Measurements from ENCODE around the gene FBXO17.
"Not testable (repeated sequence)": the region's sequence is repeated elsewhere in the genome, so short reads cannot be mapped to it uniquely, and the experiment has no call there.

The FBXO17 gene

DNA sequence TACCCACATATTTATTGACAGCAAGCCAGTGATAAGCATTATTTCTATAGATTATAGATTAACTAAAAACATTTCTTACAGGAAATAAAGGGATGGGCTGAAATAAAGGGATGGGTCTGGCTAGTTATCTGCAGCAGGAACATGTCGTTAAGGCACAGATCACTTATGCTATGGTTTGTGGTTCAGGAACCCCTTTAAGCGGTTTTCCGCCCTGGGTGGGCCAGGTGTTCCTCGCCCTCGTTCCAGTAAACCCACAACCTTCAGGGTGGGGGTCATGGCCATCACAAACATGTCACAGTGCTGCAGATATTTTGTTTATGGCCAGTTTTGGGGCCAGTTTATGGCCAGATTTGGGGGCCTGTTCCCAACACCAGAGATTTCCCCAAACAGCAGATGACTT lies 34.1 kb downstream of the FBXO17 start:
- not testable (repeated sequence) for DNase-seq

- no peak for DNase-seq
Measured at GRCh38 chr19:38939957-38940356, 35.6 kb downstream of the FBXO17 start.

GRCh38 chr19:38933544-38933943 lies 42.0 kb downstream of the FBXO17 start:
- no peak for DNase-seq

DNA sequence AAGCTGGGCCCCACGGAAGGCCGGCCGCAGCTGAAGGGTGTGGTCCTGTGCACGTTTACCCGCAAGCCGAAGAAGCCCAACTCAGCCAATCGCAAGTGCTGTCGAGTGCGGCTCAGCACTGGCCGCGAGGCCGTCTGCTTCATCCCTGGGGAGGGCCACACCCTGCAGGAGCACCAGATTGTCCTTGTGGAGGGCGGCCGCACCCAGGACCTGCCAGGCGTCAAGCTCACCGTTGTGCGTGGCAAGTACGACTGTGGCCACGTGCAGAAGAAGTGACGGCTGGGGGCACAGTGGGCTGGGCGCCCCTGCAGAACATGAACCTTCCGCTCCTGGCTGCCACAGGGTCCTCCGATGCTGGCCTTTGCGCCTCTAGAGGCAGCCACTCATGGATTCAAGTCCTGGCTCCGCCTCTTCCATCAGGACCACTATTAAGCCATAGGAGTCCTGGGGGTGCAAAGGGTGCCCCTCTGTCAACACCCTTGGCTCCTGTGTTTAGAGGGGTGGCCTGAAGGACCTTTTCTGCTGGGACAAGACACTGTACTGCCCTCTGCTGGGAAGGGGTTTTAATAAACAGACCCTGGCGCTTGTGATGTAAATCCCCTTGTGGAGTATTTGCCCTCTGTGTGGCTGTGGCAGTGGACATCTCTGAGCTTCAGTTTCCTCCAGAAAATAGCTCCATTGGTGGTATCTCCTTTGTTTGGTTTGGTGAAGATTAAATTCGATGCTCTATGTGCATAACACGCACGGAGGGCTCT lies 42.9 kb downstream of the FBXO17 start:
- peak; percentile 39 for DNase-seq

DNA sequence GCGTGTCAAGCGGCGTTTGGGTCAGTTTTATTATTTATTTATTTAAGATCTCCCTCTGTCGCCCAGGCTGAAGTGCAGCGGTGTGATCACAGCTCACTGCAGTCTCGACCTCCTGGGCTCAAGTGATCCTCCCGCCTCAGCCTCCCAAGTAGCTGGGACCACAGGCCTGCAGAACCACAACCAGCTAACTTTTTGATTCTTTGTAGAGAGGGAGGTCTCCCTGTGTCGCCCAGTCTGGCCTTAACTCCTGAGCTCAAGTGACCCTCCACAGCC lies 44.1 kb downstream of the FBXO17 start:
- DNase-seq = no peak

- peak; percentile 100 for DNase-seq
Measured at GRCh38 chr19:38930776-38931520, 44.6 kb downstream of the FBXO17 start, which contains the start of gene MRPS12. TSS of gene MRPS12 (plus strand) at chr19:38930944. CDS start at chr19:38931295, 351 bp downstream.

GRCh38 chr19:38929929-38930775 lies 45.4 kb downstream of the FBXO17 start, which contains the start of gene SARS2:
TSS of gene SARS2 (minus strand) at chr19:38930763. CDS start at chr19:38930736, 27 bp downstream.
- peak; percentile 100 for DNase-seq

GRCh38 chr19:38928391-38929001 lies 47.0 kb downstream of the FBXO17 start:
- DNase-seq = no peak

DNA sequence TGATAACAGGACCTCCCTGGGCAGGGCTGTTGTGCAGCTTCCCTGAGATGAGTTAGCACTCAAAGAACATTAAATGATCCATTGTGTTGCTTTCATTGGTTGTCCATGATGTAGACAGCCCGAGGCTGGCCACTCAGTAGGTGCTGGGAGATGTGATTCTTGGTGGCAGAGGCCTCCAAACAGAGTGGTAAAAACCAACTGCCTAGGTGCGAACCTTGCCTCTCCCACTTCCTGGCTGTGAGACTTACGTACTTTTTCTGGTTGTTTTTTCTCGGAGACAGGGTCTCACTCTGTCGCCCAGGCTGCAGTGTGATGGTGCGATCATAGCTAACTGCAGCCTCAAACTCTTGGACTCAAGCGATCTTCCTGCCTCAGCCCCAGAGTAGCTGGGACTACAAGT lies 51.2 kb downstream of the FBXO17 start:
- DNase-seq = no peak

GRCh38 chr19:38922482-38922881 lies 53.1 kb downstream of the FBXO17 start:
- no peak for DNase-seq

DNA sequence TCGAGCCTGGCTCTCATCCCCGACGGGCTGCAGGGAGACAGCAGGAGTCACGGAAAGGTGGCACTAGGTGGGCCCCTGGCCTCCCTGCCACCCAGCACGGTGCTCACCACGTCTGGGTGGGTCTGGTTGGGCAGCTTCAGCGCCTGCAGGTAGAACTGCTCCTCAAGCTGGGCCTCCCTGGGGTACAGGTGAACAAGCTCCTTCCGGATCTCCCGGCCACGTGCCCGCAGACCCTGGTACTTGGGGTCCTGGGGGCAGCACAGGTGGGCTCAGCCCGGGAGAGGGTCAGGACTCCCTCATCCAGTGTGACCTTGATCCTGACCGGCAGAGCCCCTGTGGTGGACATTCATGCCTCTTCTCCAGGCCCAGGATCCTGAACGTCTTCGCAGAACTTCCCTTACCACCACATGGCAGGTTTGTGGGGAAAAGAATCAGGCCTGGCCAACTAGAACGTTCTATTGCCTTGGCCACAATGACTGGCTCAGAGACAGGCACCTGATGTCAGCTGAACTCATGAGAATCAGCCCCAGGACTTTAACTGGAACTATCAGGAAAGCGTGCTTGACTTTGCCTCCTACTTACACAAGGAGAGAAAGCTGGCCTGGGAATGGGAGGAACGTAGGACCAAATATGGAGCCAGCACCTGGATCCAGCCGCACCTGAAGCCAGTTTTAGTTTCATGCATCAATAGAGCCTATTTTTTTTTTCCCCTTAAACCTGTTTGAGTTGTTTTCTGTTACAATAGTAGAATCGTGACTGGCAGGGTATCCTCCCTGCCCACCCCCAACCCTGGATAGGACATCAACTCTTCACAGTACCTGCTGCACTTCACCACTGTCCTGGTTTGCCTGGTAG lies 53.9 kb downstream of the FBXO17 start:
- DNase-seq = no peak

GRCh38 chr19:38920602-38921419 lies 54.7 kb downstream of the FBXO17 start:
- no peak for DNase-seq

DNA sequence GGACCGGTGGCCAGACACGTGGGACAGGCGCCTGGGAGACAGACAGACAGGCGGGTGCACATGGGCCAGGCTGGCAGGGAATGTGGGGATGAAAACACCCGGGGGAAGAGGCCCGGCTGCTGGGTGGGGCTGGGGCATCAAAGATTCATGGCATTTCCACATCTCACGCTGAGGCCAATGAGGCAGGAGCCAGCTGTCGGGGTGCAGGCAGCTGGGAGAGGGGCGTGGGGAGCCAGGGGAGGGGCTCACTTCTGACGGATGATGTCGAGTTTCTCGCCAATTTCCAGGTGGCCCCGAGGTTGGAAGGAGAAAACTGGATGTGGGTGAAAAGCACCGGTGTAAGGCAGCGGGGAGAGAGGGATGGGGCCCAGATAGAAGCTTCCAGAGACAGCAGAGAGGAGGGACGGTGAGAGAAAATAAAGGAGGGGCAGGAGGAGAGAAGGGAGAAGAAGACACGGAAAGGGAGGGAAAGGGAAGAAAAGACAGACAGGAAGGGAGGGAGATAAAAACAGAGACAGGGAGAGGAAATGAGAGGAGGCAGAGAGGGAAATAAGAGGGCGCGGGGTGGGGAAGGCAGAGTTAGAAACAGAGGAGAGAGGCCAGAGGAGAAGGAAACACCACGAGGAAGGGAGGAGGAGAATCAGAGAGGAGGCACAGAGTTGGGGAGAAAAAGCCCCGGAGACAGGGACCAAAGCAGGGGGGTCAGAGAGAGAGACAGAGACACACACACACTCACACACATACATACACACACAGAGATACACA lies 55.5 kb downstream of the FBXO17 start:
- no peak for DNase-seq

DNA sequence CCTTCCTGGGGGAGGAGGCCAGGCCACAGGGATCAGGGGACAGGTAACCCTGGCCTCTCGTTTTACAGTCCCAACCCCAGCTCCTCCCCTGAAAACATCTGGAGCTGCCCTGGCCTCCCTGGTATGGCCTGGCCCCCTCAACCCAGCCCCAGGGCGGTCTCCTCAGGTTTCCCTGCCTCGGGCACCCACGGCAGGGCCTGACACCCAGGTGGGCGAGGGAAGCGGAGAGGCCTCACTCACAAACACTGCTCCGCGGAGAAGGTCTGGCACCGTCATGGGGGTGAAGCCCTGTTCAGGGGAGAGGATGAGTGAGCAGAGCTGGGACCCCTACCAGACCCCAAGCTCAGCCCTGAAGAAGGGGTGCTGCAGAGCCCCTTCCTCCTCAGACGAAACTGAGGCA lies 57.0 kb downstream of the FBXO17 start:
- DNase-seq = no peak

DNA sequence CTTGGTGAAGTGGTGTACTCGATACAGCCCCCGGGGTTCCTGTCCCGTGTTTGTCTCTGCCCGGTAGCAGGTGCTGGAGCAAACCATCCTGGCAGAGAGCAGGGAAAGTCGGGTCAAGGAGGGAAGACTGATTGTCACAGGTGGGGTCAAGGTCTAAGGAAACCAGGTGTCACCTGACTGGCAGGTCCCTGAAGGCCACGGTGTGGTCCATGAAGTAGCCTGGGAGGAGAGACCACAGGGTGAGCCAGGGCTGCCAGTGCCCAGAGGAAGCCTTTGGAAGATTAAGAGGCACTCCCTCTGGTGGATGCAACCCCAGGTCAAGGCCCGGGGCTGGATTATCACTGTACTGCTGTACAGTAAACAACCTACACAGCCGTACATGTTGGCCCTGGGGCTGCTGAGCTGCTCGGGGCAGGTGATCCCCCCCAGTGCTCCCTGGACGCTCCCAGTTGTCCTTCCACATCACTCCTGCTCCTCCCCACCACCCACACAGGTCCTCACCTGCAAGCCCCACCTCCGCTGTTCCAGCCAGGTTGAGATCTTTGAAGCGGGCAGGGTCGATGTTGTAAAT lies 57.5 kb downstream of the FBXO17 start:
- no peak for DNase-seq

GRCh38 chr19:38917516-38917915 lies 58.0 kb downstream of the FBXO17 start:
- no peak for DNase-seq

DNA sequence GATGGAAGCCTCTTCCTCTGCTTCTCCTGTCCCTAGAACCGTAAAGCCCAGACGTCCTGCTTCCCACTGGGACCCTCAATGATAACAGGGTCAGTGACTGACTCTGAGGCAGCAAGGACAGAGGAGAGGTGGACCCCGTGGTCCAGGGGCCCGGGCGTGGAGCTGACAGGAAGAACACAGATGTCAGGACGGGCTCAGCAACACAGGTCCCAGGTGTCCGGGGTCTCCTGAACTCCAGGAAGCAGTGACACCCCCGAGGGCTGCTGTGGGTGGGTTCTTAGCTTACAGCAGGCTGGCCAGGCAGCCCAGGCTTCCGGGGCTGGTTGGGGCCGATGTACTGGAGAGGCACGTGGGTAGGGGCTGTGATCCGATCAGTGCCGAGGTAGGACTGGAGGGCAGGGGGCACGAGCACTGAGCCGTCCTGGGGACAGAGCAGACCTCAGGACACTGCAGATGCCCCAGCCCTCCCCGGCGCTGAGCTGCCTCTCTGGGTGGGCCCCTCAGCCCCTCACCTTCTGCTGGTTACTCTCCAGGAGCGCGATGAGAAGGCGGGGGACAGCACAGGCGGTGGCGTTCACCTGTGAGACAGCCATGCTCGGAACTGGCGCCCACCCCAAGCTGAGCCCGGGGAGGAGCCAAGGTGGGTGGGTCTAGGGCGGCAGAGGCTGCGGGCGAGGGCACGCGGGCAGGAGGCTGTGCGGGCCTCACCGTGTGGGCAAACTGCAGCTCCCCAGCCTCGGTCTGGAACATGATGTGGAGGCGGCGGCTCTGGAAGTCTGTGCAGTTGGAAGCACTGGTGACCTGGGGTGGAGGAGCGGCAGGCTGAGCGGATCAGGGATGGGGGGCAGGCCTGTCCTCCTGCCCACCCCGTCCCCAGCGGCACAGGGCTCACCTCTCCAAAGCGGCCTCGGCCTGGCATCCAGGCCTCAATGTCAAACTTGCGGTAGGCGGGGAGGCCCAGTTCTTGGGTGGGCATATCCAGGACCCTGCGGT lies 59.9 kb downstream of the FBXO17 start:
- no peak for DNase-seq

DNA sequence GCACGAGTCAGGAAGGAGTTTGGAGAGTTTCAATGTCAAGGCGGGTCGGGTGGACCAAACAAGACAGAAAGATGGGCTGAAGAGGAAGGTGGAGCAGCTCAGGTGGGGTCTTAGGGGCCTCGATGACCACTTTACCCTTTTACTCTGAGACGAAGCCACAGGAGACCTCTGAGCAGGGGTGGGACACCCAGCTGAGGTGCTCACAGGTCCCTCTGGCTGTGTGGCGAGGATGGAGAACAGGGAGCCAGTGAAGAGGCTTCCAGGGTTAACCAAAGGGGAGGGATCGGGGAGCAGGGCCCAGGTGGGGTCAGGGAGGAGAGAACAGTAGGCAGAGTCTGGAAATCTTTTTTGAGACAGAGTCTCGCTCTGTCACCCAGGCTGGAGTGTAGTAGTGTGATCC lies 61.6 kb downstream of the FBXO17 start:
- DNase-seq = no peak
